Measurements from ENCODE around the gene CREG2.

CREG2 gene

DNA sequence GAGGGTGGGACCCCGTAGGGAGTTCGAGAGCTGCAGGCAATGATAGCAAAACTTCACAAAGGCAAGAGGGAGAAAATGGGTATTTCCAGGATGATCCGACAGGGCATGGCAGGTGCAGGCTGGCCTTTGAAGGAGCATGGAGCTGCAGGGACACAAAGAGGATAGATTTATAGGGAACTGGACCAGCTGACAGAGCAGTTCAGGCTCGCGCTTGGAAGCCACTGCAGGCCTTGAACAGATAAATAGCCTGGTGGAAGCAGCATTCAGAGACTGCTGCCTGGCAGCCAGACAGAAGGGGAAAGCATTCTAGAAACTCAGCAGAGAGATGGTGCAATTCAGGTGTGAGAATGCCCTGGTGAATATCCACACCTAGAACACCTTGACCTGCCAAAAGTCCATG, 29.3 kb upstream of the CREG2 start:
- Histone ChIP-seq H3K27me3 (ENCODE audit: control insufficient read depth, insufficient read depth, low read length) (no peaks in the 10 kb centered on the region), H3K4me3 (ENCODE audit: low read depth, low read length) (no peak overlapping the region), H3K79me2 (no peaks in the 10 kb centered on the region), H3K4me1 (no peaks in the 10 kb centered on the region), H2AFZ (no peak overlapping the region), H3K9ac (no peak overlapping the region), H3K9me3 (ENCODE audit: control insufficient read depth, low read length) (no peaks in the 10 kb centered on the region), H3K36me3 (ENCODE audit: control insufficient read depth, insufficient read depth, low read length) (no peaks in the 10 kb centered on the region), H3K4me2 (ENCODE audit: low read length) (no peak overlapping the region), H3K27ac (no peak overlapping the region)
- TF ChIP-seq, protein P1, sequence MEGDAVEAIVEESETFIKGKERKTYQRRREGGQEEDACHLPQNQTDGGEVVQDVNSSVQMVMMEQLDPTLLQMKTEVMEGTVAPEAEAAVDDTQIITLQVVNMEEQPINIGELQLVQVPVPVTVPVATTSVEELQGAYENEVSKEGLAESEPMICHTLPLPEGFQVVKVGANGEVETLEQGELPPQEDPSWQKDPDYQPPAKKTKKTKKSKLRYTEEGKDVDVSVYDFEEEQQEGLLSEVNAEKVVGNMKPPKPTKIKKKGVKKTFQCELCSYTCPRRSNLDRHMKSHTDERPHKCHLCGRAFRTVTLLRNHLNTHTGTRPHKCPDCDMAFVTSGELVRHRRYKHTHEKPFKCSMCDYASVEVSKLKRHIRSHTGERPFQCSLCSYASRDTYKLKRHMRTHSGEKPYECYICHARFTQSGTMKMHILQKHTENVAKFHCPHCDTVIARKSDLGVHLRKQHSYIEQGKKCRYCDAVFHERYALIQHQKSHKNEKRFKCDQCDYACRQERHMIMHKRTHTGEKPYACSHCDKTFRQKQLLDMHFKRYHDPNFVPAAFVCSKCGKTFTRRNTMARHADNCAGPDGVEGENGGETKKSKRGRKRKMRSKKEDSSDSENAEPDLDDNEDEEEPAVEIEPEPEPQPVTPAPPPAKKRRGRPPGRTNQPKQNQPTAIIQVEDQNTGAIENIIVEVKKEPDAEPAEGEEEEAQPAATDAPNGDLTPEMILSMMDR (IDR thresholded peaks at IDR 0.05), result no peak

DNA sequence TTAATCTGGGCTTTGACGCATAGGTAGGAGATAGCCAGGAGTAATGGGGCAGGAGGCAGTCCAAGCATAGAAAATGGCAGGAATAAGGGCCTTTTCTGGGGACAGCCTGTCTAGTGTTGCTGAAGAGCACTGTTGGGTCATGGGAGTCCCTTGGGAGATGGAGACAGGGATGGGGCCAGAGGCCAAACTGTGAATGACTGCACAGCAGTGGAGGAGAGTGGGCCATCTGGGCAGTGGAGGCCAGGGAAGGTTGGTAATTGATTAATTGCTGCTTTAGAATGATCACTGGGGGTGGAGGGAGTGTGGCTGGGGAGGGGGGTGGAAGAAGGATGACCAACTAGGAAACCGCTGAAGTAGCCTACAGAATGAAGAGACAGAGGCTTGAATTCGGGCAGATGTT, 28.6 kb upstream of the CREG2 start:
- Histone ChIP-seq H3K27ac (no peak overlapping the region), H3K79me2 (no peaks in the 10 kb centered on the region), H3K4me1 (no peaks in the 10 kb centered on the region), H3K9ac (no peak overlapping the region), H3K4me2 (ENCODE audit: low read length) (no peak overlapping the region), H3K27me3 (ENCODE audit: control insufficient read depth, insufficient read depth, low read length) (no peaks in the 10 kb centered on the region), H3K36me3 (ENCODE audit: control insufficient read depth, insufficient read depth, low read length) (no peaks in the 10 kb centered on the region), H3K4me3 (ENCODE audit: low read depth, low read length) (no peak overlapping the region), H2AFZ (no peak overlapping the region), H3K9me3 (ENCODE audit: control insufficient read depth, low read length) (no peaks in the 10 kb centered on the region)
- TF ChIP-seq, protein P1 (IDR thresholded peaks at IDR 0.05), result no peak

DNA sequence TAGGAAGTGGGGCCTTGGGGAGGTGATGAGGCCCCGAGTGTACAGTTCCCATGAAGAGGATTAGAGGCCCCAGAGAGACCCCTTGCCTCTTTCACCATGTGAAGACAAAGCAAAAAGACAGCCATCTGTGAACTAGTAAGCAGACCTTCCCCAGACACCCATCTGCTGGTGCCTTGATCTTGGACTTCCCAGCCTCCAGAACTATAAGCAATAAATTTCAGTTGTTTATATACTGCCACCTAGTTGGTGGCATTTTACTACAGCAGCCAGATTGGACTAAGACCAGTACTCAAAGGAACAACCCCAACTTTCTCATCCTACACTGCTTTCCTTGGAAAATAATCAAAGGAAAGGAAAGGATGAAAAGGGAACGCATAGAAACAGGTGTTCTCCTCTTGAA, 27.9 kb upstream of the CREG2 start:
- Histone ChIP-seq H3K36me3 (ENCODE audit: control insufficient read depth, insufficient read depth, low read length) (no peaks in the 10 kb centered on the region), H3K27ac (no peak overlapping the region), H3K4me1 (no peaks in the 10 kb centered on the region), H3K9ac (no peak overlapping the region), H3K27me3 (ENCODE audit: control insufficient read depth, insufficient read depth, low read length) (no peaks in the 10 kb centered on the region), H3K4me3 (ENCODE audit: low read depth, low read length) (no peak overlapping the region), H3K4me2 (ENCODE audit: low read length) (no peak overlapping the region), H2AFZ (no peak overlapping the region), H3K79me2 (no peaks in the 10 kb centered on the region), H3K9me3 (ENCODE audit: control insufficient read depth, low read length) (no peaks in the 10 kb centered on the region)
- TF ChIP-seq, protein P1 (IDR thresholded peaks at IDR 0.05), result no peak

DNA sequence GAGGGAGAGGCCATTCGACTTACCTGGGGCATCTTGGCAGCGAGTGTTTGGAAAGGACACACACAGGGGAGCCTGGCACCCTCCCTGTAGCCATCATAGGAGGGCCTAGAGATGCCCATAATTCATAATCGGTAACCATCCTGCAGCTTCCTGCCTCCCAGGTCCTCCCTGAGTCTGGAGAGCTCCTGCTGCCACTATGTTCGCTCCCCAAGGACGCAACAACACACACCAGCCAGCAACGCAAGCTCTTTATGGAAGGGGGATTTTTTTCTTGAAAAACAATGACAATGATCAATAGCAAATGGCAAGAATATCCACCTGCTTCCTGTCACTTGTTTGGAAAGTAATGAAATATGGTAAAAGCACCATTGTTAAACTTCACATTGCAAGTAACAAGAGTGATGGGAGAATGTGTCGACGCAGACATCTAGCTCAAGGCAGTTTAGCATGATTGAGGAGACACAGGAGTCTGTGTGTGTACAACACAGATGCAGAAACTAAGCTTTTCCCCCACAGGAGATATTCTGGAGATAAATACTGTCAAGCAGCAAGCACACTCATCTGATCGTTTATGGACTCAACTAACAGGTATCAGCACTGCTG, 24.9 kb upstream of the CREG2 start:
- H3K27ac ChIP-seq, result no peak overlapping the region
- H3K4me3 ChIP-seq (ENCODE audit: low read depth, low read length), result no peak overlapping the region
- no peaks in the 10 kb centered on the region for H3K9me3 ChIP-seq (ENCODE audit: control insufficient read depth, low read length)
- no peak overlapping the region for H3K4me2 ChIP-seq (ENCODE audit: low read length)
- no peaks in the 10 kb centered on the region for H3K27me3 ChIP-seq (ENCODE audit: control insufficient read depth, insufficient read depth, low read length)
- H3K4me1 ChIP-seq, result no peaks in the 10 kb centered on the region
- H3K36me3 ChIP-seq (ENCODE audit: control insufficient read depth, insufficient read depth, low read length), result no peaks in the 10 kb centered on the region
- H3K79me2 ChIP-seq, result no peaks in the 10 kb centered on the region
- no peak overlapping the region for H3K9ac ChIP-seq
- no peak overlapping the region for H2AFZ ChIP-seq
- TF ChIP-seq, protein P1 (IDR thresholded peaks at IDR 0.05), result no peak

DNA sequence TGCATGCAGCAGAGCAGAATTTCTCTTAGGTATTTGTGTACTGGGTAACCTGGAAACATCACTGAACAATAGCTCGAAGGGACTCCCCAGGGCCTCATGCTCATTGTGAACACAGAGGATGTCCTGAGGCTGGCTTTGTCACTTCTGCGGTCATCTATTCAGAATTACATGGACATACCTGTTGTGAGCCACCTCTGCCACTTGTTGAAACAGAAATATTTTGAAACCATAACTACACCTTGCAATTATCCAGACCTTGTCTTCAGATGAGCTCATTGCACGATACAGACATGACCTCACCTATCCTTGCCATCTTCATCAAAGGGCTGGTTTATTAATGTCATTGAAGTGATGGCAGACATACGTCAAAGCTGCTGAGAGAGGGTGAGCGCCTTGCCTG, 23.4 kb upstream of the CREG2 start:
- Histone ChIP-seq H3K4me2 (ENCODE audit: low read length) (no peak overlapping the region), H3K4me1 (no peaks in the 10 kb centered on the region), H3K9me3 (ENCODE audit: control insufficient read depth, low read length) (no peaks in the 10 kb centered on the region), H3K36me3 (ENCODE audit: control insufficient read depth, insufficient read depth, low read length) (no peaks in the 10 kb centered on the region), H2AFZ (no peak overlapping the region), H3K27me3 (ENCODE audit: control insufficient read depth, insufficient read depth, low read length) (no peaks in the 10 kb centered on the region), H3K79me2 (no peaks in the 10 kb centered on the region), H3K9ac (no peak overlapping the region), H3K27ac (no peak overlapping the region), H3K4me3 (ENCODE audit: low read depth, low read length) (no peak overlapping the region)
- TF ChIP-seq, protein P1 (IDR thresholded peaks at IDR 0.05), result no peak
